Measurements from ENCODE around the gene CCDC172.
"Not testable (repeated sequence)": the region's sequence is repeated elsewhere in the genome, so short reads cannot be mapped to it uniquely, and the experiment has no call there.

Gene CCDC172

DNA sequence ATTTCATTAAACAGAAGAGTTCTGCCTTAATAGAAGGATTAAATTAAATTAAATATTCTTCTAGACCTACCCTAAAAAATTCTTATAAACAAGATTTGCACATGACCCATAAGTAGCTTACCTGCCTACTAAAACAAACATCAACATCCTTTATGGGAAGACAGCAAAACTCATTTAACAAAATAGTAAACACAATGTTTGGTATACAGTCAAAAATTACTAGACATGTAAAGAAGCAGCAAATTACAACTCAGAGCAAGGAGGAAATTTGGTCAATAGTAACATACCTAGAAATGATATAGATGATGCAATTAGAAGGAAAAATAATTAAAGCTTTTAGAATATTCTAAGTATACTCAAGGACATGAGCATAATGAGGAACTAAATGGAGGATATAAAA, 27.9 kb downstream of the CCDC172 start:
- DNase-seq, result no peak

DNA sequence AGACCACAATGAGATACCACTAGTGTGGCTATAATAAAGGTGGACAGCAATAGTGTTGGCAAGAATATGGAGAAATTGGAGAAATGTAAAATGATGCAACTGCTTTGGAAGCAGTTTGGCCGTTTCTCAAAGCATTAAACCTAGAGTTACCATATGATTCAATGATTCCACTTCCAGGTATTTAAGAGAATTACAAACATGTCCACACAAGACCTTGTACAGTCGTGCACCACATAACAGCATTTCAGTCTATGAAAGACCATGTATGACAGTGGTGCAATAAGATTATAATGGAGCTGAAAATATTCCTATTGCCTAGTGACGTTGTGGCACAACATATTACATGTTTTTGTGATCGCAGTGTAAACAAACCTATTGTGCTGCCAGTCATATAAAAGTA, 29.6 kb downstream of the CCDC172 start:
- DNase-seq, result no peak

DNA sequence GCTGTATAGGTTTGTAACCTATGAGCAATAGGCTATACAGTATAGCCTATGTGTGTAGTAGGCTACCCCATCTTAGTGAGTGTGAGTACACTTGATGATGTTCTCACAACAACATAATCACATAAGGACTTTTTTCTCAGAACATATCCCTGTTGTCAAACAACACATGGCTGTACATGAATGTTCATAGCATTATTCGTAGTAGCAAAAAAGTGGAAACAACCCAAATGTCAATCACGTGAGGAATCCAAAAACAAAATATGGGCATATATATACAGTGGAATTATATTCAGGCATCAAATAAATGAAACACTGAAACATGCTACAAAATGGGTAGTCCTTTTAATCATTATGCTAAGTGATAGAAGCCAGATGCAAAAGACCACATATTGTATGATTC, 31.1 kb downstream of the CCDC172 start:
- no peak for DNase-seq

DNA sequence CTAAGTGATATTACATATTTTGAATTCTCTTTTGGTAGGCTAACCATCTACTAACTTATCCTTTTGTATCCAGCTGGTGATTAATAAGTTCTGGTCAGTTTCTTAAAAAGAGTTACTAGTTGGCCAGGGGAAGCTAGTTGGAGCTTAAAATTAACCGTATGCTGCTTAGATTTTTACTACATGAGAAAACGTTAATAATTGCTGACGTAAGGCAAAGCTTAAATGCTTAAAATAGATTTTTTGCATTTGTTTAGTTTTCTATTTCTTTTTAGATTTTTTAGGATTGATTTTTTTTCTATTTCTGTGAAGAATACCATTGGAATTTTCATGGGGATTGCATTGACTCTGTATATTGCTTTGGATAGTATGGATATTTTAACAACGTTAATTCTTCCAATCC, 32.6 kb downstream of the CCDC172 start:
- no peak for DNase-seq

DNA sequence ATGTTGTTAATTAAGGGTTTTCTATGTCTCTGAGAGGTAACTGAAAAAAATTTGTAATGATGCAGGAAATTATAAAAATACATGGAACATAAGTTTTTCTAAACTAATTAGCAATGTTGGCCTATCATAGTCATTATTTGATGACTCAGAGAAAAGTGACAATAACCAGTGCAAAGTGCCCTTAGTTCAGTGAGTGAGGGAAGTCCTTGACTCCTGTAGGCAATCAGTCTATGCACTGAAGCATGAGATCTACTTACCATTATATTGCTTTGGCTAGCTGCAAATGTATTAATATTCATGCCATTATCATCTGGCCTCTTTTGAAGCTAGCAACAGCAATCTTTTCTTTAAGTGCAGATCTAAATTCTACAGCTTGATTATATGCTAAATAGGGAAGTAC, 40.6 kb downstream of the CCDC172 start:
- DNase-seq, result no peak

DNA sequence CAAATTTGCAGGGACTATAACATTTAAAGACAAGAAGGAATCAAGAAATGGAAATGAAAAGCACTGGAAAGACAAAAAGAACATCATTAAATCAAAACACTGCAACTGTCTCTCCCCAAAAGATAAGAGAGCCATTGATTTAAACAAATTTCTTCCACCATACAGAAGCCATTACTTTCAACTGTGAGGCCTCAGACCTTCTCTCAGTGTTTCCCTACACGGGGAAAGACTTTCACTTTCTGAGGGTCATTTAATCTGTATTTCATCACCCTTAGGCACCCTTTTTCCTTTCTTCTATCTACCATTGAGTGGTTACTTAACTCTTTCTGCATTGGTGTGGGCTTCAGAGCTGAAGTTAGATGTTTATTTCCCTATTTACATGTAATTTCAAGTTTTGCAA, 47.5 kb downstream of the CCDC172 start:
- no peak for DNase-seq

DNA sequence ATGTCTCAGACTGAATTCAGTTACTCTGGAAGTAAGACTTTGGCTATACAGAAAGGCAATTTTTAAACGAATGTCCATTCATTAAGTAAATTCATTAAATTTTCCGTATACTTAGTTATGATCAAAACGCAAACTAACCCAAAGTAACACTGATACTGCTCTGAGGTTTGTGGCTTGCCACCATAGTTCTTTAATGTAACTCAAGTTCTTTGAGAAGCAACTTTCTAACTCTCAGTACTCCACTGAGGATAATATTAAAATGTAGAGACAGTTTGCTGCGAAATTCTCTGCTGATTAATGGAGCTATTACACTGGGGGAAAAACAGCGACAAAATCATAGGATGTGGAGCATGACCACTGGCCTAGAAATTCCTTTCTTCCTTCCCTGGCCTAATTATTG, 58.0 kb downstream of the CCDC172 start:
- no peak for DNase-seq

DNA sequence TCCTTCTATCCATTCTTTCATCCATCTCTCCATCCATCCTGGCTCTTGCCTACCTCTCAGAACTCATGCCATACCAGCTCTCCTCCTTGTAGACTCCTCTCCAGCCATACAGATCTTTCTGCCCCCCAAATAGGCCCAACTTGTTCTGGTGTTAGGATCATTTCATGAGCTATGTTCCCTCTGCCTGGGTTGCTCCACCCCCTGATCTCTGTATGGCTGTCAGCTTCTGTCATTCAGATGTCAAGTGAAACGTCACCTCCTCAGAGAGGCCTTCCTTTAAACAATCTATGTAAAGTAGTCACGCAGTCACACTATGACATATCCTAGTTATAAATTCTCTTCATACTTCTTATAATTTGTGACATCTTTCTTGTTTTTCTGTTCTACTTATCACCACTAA, 61.1 kb downstream of the CCDC172 start:
- no peak for DNase-seq

DNA sequence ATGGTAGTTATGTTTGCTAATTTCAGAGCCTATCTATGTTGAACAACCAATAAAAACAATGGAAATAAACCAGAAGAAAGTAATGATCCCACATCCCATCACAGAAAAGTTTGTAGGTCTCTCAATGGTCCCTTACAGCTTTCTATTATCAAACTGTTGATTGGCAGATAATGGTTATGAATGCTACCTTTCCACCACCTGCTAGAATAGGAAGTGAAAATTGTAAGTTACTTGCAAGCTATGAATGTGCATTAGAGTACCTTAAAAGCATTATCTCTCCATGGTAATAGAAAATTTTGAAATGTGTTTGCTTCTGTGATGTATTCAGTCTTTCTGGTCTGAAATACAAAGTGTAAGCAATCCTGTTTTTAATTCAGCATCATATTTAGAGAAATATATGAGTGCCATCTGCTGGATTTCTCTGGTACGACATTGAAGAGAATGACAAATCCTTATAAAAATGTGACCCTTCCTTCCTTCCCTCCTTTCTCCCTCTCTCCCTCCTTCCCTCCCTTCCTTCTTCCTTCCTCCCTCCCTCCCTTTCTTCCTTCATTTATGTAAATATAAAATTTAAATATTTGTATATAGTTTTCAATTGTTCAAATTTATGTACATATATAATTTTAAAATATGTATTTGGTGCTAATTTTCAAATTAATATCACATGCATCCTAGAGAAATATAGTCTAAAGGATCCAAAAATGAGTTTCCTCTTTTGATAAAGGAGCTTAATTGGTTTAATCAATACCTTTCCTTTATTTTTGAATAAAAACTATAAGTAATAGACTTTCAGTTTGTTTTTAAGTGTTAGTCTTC, 62.0 kb downstream of the CCDC172 start:
- DNase-seq, result no peak

DNA sequence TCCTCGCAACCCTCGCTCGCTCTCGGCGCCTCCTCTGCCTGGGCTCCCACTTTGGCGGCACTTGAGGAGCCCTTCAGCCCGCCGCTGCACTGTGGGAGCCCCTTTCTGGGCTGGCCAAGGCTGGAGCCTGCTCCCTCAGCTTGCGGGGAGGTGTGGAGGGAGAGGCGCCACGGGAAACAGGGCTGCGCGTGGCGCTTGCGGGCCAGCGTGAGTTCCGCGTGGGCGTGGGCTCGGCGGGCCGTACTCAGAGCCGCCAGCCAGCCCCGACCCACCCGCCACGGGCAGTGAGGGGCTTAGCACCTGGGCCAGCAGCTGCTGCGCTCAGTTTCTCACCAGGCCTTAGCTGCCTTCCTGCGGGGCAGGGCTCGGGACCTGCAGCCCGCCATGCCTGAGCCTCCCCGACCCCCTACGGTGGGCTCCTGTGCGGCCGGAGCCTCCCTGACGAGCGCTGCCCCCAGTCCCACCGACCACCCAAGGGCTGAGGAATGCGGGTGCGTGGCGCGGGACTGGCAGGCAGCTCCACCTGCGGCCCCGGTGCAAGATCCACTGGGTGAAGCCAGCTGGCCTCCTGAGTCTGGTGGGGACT, 69.1 kb downstream of the CCDC172 start:
- DNase-seq, result not testable (repeated sequence)

DNA sequence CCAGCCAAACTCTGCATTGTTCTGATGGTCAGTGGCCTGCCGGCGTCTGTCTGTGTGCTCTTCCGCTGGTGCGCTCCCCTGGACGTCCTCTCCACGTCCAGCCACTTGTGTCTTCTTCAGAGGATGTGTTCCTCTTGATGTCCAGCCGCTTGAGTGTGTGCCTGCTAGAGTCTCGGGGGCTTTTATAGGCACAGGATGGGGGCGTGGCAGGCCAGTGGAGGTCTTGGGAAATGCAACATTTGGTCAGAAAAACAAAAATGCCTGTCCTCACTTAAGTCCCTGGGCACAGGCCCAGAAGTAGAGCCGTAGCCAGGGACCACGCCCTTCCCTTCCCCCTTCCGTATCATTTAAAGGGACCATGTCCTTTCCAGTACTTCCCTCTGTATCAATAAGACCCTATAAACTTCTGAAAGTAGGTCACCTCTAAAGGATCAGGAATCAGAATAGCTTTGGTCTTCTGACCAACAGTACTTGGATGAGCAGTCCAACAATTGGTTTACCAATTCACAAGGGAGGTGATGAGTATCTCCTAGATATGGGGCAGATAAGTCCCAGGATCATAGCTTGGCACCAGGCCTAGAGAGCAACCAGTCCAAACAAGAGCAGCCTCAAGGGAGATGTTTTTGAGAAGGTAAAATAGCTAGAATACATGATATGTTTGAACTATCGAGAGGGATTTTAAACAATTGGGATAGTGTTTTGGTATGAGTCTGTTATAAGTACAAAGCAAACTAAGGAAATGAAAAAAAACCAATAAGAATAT, 71.2 kb downstream of the CCDC172 start:
- DNase-seq, result no peak

DNA sequence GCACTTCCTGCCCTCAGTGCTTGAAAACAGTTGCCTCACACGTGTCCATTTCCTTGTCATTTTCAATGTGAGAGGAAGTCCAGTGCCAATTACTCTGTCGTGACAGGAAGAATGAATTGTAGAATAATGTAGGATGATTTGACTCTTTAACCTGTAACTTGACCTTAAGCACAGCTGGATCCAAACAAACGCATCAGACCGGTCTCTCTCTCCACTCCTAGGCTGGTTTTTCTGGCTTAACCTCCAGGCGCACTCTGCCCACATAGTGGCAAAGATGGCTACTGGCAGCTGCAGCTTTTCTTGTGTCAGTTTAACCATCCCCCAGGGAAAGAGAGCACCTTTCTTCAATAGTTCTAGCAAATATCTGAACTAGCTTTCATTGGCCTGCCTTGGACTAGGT, 74.0 kb downstream of the CCDC172 start:
- no peak for DNase-seq

DNA sequence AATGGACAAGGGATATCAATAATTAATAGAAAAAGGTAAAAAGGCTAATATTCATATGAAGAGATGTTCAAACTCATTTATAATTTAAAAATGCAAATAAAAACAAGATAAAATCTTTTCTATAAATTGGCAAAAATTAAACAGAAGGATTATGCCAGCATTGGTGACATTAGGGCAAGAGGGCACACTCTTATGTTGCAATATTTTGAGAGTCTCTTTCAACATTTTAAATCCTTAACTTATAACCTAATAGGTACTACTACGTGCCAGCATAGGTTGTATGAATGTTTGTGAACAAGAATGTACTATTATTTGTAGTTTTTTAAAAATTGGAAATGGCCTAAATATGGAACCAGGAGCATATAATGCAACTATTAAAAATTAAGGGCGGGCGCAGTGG, 78.6 kb downstream of the CCDC172 start:
- no peak for DNase-seq

DNA sequence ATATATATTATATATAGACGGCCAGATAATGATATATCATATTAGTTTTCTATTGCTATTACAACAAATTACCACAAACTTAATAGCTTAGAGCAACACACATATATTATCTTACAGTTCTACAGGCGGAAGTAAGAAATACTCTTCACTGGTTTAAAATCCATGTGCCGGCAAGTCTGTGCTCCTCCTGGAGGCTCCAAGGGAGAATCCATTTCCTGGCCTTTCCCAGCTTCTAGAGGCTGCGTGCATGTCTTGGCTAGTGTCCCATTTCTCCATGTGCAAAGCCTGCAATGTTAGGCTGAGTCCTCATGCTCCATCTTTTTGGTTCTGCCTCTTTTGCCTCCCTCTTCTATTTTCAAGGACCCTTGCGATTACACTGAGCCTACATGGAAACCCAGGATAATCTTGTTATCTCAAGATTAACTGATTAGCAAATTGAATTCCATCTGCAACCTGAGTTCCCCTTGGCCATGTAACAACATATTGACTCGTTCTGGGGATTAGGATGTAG, 79.5 kb downstream of the CCDC172 start:
- no peak for DNase-seq

DNA sequence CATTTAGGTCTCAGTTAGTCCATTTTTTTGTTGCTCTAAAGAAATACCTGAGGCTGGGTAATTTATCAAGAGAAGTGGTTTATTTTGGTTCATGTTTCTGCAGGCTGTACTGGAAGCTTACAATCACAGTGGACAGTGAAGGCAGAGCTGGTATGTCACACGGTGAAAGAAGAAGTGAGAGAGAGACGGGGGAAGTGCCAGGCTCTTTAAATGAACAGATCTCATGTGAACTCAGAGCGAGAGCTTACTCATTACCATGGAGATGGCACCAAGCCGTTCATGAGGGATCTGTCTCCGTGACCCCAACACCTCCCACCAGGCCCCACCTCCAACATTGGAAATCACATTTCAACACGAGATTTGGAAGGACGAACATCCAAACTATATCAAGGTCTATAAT, 84.5 kb downstream of the CCDC172 start:
- no peak for DNase-seq

DNA sequence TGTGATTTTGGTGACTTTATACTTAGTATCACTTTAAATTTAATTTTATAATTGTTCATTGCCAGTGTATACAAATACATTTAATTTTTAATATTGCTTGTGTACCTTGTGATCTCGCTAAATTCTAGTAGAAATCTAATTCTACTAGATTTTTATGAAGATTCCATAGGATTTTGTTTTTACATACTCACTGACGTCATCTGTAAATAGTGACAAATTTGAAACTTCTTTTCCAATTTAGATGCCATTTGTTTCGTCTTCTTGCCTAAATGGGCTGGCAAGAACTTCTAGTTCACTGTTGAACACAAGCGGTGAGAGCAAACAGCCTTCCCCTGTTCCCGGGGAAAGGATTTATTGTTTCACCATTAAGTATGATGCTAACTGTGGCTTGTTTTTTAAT, 86.1 kb downstream of the CCDC172 start:
- DNase-seq, result no peak

DNA sequence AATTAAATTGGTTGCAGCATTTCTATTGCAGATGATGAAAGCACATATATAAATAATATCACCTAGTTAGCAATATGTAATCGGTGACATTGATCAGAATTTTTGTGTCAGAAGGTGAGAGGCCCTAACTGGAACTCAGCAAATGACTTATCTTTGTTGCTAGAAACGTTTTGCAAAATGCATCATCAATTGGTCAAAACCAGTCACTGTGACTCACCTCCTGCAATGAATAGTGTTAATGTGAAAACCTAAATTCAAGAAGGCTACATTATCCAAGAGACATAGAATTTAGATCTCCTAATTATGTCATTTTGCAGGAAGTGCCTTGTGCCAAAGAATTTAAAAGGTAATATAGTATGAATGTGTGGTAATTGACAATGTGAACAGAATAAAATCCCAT, 93.6 kb downstream of the CCDC172 start:
- DNase-seq, result no peak

DNA sequence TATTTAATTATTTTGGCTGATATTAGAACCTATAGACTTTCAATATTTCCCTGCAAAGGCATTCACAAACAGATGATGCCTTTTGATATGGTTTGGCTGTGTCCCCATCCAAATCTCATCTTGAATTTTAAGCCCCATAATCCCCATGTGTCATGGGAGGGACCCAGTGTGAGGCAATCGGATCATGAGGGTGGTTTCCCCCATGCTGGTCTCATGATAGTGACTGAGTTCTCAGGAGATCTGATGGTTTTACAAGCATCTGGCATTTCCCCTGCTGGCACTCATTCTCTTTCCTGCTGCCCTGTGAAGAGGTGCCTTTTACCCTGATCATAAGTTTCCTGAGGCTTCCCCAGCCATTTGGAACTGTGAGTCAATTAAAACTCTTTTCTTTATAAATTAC, 94.1 kb downstream of the CCDC172 start:
- DNase-seq, result no peak

DNA sequence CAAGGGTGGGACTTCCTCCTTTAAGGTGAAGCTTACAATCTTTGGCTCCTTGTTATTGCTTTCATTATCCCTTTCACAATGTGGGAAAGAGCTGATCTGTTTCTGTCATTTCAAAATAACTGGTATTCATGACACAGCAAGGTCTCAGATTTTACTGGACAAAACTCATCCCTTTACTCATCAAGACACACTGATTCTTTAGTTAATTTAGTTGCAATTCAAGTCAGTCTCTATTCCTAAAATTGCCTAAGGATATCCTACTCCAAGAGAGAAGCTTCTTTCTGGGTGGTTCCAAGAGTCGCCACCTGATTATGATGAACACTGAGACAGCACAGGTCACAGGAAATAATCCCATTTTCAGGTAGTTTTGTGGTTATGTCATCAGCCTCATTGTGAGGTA, 97.6 kb downstream of the CCDC172 start:
- DNase-seq, result no peak

DNA sequence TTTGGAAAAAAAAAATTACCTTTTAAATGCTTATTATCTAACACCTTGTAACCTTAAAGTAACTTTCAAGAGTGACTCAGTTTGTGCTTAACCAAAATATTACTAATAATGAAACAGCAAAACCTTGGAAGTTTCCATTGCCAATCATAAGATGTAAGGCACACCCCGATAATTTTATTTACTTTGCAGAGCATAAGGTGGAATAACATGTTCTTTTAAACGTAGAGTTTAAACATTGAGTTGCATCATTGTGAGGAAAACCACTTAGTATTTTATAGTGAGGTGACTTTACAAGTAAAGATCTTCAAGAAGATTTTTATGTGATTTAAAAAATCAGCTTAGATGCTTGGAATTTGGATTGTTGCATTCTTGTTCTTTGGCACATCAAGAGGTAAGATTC, 103.4 kb downstream of the CCDC172 start, which contains the start of gene PNLIPRP3:
Gene PNLIPRP3, plus strand, starts transcription at position 177 of the 400 bp plus-strand sequence. Its CDS starts 166 bp downstream, at position 343.
- no peak for DNase-seq

DNA sequence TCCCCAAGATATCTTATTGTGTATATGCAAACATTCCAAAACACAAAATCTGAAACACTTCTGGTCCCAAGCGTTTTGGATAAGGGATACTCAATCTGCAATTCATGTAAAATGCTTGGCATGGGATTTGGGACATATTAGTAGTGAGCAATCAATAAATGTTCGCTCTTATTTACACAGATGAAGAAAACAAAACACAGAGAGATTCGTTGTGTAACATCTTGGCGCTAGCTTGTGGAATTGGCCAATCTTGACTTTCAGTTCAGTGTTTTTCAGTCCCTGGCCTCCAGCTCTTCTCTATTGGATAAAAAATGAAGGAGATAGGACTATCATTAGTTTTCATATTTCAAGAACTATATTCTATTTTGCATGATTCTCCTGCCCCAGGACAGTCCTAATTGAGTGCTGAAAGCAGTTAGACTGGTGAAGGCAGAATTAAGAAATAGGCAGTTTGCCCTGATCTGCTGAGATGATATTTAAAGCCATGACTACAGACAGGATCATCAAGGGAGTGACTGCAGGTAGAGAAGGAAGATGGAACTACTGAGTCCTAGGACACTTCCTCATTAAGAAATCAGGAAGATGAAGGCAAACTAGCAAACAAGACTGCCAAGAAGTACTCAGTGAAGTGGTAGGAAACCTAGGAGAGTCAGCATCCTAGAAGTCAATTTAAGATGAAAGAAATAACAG, 105.2 kb downstream of the CCDC172 start:
- DNase-seq, result no peak

Data from NCI-H774 (cell line).